HK-2 (cell line): ENCODE data around the gene UST.

Source experiments
- DNase-seq: peaks from one replicate; pipeline ENCODE4 v3.0.0-alpha.2; 2018; ENCODE audit not compliant: unreplicated experiment

UST gene

GRCh38 chr6:148803979-148804378 is 57.1 kb downstream of the UST start:
- DNase-seq, result no peak

GRCh38 chr6:148805777-148806176 is 58.9 kb downstream of the UST start:
- no peak for DNase-seq

DNA sequence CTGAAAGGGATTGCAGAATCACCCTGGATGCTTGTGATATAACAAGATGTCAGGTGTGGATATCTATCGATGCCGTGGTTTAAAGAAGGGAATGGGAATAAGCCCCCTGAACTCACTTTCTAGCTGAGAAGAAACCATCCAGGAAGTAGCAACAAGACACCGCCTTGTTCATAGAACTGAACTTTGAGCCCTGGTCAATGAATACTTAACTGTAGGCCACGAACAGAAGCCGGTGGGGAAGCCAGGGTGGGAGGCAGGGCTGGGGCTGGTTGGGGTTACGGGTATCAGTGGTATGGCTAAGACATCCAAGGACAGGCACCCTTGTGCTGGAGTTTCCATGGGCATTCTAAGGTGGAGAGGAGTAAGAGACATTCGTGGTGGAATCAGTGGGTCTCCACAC is 61.0 kb downstream of the UST start:
- DNase-seq, result no peak

DNA sequence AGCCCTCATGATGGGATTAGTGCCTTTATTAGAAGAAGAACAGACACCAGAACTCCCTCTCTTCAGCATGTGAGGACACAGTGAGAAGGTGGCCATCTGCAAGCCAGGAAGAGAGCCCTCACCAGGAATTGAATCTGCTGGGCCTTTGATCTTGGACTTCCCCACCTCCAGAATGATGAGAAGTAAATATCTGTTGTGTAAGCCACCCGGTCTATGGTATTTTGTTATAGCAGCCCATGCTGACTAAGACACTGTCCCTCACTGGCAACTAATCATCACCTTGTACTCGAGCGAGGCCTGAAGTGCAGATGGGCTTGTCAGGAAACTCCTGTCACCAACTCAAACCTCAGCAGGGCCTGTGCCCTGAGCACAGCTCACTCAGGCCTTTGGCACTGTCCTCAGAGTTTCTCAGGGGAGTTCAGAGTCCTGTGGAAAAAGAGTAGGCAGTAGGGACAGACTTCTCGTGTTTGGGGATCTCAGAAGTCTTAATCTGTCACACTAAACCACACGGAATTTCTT is 62.0 kb downstream of the UST start:
- DNase-seq, result no peak

DNA sequence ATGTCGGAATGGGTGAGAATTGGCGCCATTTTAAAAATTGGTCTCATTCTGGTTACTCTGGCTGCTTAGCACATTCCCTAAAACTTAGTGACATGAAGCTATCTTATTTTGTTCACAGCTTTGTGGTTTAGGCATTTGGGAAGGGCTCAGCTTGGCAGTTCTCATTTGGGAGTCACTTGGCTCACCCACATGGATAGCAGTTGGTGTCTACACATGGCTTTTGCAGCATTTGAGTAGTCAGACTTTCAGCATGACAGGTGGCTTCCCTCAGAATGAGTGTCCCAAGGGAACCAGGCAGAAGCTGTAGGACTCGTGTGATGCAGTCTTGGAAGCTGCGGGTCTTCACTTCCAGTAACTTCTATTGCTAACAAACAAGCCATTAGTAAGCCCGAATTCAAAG is 64.6 kb downstream of the UST start:
- no peak for DNase-seq

GRCh38 chr6:148814082-148814790 is 67.4 kb downstream of the UST start:
- DNase-seq, result no peak

DNA sequence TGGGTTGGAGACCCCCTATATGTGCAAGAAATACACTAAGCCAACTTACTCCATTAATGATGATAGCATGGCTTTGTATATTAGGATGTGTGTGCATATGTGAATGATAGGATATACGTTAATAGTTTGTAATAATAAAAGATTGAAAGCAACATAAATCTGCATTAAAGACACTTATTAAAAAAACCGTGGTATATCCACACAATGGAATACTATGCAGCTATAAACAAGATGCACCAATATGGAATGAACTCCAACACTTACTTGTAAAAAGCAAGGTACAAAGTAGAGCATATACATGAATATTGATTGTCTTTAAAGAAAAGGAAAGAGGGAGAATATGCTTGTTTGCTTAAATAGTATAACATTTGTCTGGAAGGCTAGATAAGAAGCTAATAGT is 68.0 kb downstream of the UST start:
- DNase-seq, result no peak

GRCh38 chr6:148816117-148816516 is 69.3 kb downstream of the UST start:
- DNase-seq, result no peak

GRCh38 chr6:148817689-148818088 is 70.9 kb downstream of the UST start:
- DNase-seq, result no peak

DNA sequence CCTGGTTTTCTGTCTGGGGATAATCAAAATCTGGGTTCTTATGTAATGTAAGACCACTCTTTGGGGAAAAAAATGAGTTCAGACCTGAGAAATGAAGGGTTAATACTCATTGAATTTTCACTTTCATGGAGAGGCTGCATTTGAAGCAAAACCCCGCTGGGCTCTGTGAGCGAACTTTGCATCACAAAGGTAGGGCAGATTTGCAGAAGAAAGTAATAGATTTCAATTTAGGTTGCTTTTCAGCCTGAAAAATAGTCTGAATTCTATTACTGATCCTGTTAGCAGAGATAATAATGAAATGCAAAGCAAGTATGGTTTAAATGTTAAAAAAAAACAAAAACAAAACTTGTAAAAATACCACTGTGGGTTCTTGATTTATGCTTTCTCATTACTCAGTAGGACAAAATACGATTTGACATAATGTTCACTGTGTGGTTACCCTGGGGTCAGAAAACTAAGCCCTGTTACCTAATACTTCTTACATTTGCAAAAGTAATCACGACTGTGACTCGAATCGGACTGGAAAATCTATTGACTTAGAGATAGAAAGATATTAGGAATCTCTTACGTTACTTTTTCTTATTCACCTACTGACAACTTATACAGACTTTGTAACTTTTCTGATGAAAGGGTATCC is 72.2 kb downstream of the UST start:
- no peak for DNase-seq

- no peak for DNase-seq
Measured at GRCh38 chr6:148819852-148820251, 73.0 kb downstream of the UST start.

DNA sequence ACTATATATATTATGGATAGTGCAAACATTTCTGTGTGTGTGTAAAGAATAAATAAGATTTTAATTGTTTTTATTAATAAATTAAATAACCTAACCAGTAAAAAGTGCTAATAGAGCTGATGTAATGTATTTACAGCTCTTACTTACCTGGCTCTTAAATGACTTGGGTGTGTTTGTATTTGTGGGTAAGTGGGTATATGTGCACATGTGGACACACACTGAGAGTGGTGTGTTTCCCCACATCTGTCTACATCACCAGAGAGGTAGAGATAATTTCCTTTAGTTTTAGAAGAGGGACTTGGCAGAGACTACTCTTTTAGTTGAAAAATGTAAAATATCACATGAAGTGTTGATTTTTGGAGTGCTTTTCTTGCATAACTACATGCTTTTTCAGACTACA is 76.0 kb downstream of the UST start:
- DNase-seq, result no peak

DNA sequence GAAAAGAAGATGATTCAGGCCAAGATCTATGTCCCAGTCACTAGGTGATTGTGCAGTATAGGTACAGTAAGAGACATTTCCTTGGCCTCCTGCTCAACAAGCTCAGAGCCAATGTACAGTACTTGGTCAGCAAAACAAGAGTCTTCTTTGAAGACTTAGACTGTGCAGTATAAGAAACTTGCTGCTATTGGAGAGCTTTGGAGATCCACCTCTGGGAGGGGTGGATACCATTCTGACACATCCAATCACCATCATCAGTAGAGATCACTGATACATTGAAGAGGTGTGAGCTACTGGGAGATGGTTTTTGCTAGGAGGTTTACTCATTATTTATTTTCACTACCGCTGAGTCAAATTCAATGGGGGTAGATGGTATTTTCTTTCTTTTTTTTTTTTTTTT is 77.5 kb downstream of the UST start:
- no peak for DNase-seq

DNA sequence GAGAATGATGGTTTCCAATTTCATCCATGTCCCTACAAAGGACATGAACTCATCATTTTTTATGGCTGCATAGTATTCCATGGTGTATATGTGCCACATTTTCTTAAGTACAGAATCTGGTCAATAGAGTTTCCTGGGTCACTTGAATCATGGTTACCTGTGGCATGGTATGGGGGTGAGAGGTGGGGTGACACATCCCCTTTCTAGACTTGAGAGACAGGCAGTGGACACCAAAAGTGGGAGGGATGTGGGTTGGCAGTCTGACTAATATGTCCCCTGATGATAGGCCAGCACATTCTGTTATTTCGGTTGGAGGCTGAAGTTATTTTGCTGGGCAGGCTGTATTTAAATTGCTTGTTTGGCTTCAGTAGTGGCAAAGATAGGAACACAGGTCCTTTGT is 78.1 kb downstream of the UST start:
- DNase-seq, result no peak

GRCh38 chr6:148825492-148825891 is 78.7 kb downstream of the UST start:
- no peak for DNase-seq

GRCh38 chr6:148827416-148828045 is 80.7 kb downstream of the UST start:
- no peak for DNase-seq

DNA sequence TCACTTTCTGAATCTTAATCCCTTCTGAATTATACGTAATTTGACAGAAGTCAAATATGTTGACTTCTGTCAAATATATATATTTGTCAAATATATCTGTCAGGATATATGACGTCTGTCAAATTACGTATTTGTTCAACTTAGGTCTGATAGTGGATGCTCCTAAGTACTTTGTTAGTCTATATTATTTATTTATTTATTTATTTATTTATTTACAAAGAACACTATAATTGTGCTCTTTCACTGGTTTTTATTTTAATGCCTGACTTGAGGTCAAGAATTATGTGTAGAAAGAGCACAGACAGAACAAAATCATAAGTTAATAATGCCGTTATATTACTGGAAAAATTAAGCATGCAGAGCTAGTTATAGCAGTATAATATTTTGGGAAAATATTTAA is 81.2 kb downstream of the UST start:
- no peak for DNase-seq

DNA sequence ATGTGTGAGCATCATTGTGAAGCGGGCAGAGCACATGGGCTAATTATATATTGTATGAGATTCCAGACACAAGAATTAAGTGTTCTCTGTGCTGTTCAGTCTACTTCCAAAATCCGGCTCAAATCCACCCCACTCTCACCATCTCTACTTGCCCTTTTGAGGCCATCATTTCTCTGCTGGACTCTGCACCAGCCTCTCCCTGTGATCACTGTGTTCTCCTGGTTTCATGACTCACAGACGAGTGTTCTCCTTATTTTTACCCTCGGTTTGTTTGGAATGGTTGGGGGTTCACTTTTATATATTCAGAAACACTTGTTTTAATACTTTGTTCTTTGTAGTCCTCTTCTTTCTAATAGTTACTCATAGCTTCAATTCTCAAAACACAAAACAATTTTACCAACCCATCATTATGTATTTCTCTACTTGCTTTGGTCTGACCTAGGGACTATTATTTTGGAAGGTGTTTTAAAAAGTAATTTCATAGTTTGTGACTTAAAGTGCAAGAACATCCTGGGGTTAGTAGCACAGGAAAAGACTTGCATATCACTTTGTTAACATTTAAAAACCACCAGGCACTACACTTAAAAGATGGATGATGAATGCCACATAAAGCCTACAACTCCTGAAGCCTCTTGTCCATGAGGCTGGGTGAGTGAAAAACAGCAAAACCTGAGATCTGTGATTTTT is 82.7 kb downstream of the UST start:
- no peak for DNase-seq

DNA sequence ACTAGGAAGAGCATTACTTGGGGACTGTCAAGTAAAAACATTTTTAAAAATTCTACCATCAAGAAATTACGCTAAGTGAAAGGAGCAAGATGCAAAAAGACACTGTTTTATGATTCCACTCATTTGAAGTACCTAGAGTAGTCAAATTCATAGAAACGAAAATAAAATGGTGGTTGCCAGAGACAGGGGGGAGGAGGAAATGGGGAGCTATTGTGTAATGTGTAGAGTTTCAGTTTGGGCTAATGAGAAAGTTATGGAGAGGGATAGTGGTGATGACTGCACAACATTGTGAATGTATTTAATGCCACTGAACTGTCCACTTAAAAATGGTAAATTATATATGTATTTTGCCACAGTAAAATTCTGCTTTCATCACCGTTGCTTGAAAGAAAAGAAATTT is 83.8 kb downstream of the UST start:
- no peak for DNase-seq

- DNase-seq, result no peak
Measured at GRCh38 chr6:148831064-148831463, 84.2 kb downstream of the UST start.

GRCh38 chr6:148831531-148831930 is 84.7 kb downstream of the UST start:
- DNase-seq, result no peak

DNA sequence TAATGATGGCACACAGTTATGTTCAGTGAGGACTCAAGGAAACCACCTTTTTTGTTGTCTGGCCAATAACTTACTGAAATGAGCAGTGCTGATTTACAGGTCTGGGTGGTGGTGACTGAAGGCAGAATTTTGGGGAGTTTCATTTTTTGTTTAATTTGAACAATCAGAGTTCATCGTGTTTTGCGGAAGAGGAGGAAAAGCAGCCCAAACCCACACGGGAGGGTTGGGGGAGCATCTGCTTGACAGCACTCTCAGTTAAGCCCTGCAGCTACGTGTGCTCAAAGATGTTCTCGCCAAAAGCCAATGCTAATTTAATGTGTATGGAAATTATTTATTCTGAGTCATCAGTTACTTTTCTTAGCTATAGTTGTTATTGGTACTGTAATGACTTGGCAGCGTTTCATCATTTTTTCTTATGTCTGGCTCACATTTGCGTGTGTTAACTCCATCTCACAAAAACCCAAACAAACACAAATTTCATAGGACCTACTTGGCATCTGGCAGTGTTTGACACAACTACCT is 89.2 kb downstream of the UST start:
- DNase-seq, result no peak
